ENCODE measurements around the gene PXDN.

PXDN gene

DNA sequence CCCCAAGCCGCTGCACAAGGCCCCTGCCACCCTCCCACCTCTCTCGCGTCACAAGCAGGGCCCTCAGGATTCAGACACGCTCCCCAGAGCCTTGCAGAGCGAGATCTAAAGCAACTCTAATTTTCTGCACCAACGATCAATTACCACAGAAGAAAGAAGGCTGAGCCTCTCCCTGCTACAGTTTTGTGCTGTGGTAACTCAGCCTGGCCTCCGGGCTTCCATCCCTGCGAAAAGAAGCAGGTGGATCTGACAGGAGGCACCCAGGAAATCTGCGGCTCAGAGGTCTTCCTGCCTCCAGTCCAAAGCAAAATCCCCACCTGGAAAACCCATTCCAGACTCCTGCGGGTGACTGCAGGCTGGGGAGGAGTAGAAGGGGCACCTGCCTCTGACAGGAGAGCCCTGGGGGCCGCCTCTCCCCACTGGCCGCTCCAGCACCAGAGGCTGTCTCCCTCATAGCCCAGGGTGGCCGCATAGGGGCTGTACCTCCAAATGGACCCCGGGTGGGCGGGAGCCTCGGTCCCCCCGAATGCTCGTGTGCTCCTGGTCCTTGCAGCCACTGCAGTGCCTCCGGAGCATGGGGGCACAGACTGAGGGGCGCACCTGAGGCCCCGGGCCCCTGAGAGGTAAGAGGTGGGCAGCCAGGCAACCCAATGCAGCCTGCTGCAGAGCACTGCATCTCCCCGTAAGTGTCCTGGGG is 31.0 kb downstream of the PXDN start:
- Histone ChIP-seq H3K9me3 (replicated peaks; ENCODE audit: insufficient read depth, low read length) (no peaks in the 10 kb centered on the region), H3K4me1 (ENCODE audit: low read length) (no peaks in the 10 kb centered on the region), H3K4me3 (ENCODE audit: low read length) (no peak overlapping the region), H3K27ac (ENCODE audit: low read length) (no peak overlapping the region), H3K9me2 (replicated peaks; ENCODE audit: insufficient read depth, low read length) (no peaks in the 10 kb centered on the region), H3K4me2 (ENCODE audit: low read depth, low read length) (no peak overlapping the region), H3K9ac (ENCODE audit: low read length) (no peak overlapping the region), H3K79me2 (ENCODE audit: low read length) (no peaks in the 10 kb centered on the region), H3F3A (ENCODE audit: insufficient read depth, low read length) (no peaks in the 10 kb centered on the region), H4K20me1 (ENCODE audit: insufficient read depth, low read length) (no peaks in the 10 kb centered on the region), H3K36me3 (replicated peaks; ENCODE audit: insufficient read depth, low read length) (no peaks in the 10 kb centered on the region), H3K27me3 (replicated peaks; ENCODE audit: insufficient read depth, low read length) (no peaks in the 10 kb centered on the region), H2AFZ (ENCODE audit: low read length) (no peak overlapping the region)
- DNase-seq: no peak
- TF ChIP-seq EZH2 (optimal IDR thresholded peaks at IDR 0.05; ENCODE audit: low read depth, low read length) (no peak), CTCF (IDR thresholded peaks at IDR 0.05; ENCODE audit: low read length) (no peak), EZH2phosphoT487 (IDR thresholded peaks at IDR 0.05; ENCODE audit: low read length) (no peak)

DNA sequence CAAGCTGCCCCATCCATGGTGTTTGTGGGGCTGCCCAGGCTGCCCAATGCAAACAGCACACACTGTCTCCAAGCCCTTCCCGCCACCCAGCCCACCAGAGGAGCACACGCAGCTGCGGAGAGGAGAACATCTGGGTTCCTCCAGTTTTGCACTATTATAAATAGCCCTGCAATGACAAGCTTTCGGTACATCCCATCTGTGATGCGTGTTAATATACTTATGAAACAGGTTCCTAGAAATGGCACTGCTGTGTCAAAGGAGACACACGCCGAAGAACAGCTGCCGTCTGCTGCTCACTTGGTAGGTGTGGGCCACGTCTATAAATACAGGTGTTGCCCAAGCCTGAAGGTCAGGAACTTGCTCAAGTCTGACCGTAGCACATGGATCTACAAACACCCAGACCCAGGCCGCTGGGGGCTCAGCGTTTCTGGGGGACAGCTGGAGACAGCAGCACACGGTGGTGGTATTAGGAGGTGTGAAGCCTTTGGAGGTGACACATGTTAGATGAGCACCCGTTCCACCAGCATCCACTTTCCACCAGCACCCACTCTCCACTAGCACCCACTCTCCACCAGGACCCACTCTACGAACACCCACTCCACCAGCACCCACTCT is 34.3 kb downstream of the PXDN start:
- no peaks in the 10 kb centered on the region for H3K4me1 ChIP-seq (ENCODE audit: low read length)
- H3K36me3 ChIP-seq (replicated peaks; ENCODE audit: insufficient read depth, low read length): no peaks in the 10 kb centered on the region
- H3K27ac ChIP-seq (ENCODE audit: low read length): peak overlapping the region; percentile 11; the same call in 1 of the 2 replicates
- TF ChIP-seq CTCF (IDR thresholded peaks at IDR 0.05; ENCODE audit: low read length) (no peak), EZH2phosphoT487 (IDR thresholded peaks at IDR 0.05; ENCODE audit: low read length) (no peak), EZH2 (optimal IDR thresholded peaks at IDR 0.05; ENCODE audit: low read depth, low read length) (no peak)
- no peak overlapping the region for H3K9ac ChIP-seq (ENCODE audit: low read length)
- H3K9me2 ChIP-seq (replicated peaks; ENCODE audit: insufficient read depth, low read length): no peaks in the 10 kb centered on the region
- no peaks in the 10 kb centered on the region for H3F3A ChIP-seq (ENCODE audit: insufficient read depth, low read length)
- no peaks in the 10 kb centered on the region for H3K27me3 ChIP-seq (replicated peaks; ENCODE audit: insufficient read depth, low read length)
- H3K4me2 ChIP-seq (ENCODE audit: low read depth, low read length): no peak overlapping the region
- H4K20me1 ChIP-seq (ENCODE audit: insufficient read depth, low read length): no peaks in the 10 kb centered on the region
- no peak overlapping the region for H3K4me3 ChIP-seq (ENCODE audit: low read length)
- peak; percentile 30 for DNase-seq
- no peaks in the 10 kb centered on the region for H3K9me3 ChIP-seq (replicated peaks; ENCODE audit: insufficient read depth, low read length)
- H3K79me2 ChIP-seq (ENCODE audit: low read length): no peaks in the 10 kb centered on the region
- H2AFZ ChIP-seq (ENCODE audit: low read length): no peak overlapping the region

DNA sequence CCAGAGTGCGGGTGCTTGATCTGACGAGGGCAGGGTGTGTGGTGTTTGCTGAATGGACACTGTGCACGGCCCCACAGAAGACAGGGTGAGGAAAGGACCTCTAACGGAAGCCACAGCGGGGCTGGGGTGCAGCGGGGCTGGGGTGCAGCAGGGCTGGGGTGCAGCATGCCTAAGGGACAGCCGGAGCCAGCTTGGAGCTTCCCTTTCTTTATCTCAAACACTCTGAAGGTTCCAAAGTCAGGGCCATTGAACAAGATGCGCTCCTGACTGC is 35.0 kb downstream of the PXDN start:
- Histone ChIP-seq H3K9me3 (replicated peaks; ENCODE audit: insufficient read depth, low read length) (no peaks in the 10 kb centered on the region), H3F3A (ENCODE audit: insufficient read depth, low read length) (no peaks in the 10 kb centered on the region), H2AFZ (ENCODE audit: low read length) (no peak overlapping the region), H3K9ac (ENCODE audit: low read length) (no peak overlapping the region), H3K27me3 (replicated peaks; ENCODE audit: insufficient read depth, low read length) (no peaks in the 10 kb centered on the region), H3K27ac (ENCODE audit: low read length) (no peak overlapping the region), H3K79me2 (ENCODE audit: low read length) (no peaks in the 10 kb centered on the region), H3K36me3 (replicated peaks; ENCODE audit: insufficient read depth, low read length) (no peaks in the 10 kb centered on the region), H3K4me2 (ENCODE audit: low read depth, low read length) (no peak overlapping the region), H3K9me2 (replicated peaks; ENCODE audit: insufficient read depth, low read length) (no peaks in the 10 kb centered on the region), H3K4me1 (ENCODE audit: low read length) (no peaks in the 10 kb centered on the region), H3K4me3 (ENCODE audit: low read length) (no peak overlapping the region), H4K20me1 (ENCODE audit: insufficient read depth, low read length) (no peaks in the 10 kb centered on the region)
- DNase-seq: no peak
- TF ChIP-seq EZH2phosphoT487 (IDR thresholded peaks at IDR 0.05; ENCODE audit: low read length) (no peak), CTCF (IDR thresholded peaks at IDR 0.05; ENCODE audit: low read length) (no peak), EZH2 (optimal IDR thresholded peaks at IDR 0.05; ENCODE audit: low read depth, low read length) (no peak)

Measured in MM.1S (cell line).